ENCODE results near the gene ARL2BP. TPM values are rescaled to one million over a fixed set of nuclear protein-coding genes. Genes with fewer than 3 reads are reported as not detected.
A peak's percentile ranks its signal among the peaks of the same experiment; 100 is the strongest.

The ARL2BP gene
- total and polyA plus RNA-seq, 2 donors (not counting 1 experiment from before 2014, with no cell fraction given), result 32.5 to 38.8 TPM

DNA sequence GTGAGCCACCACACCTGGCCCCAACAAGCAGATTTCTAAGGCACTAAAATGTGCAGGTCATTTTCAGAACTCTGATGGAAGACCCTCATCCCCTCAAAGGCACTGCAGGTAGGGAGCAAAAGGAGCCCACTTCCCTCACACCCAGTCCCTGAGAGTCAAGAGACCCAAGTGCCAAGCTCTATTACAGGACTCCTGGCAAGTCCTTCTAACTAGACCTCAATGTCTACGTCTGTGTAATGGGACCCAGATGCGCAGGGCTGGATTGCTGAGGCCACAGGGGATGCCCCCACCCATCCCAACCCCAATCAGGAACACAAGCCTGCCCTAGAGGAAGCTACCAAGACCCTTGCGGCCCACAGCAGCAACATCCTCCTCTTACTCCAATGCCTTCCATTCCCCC lies 36.7 kb downstream of the ARL2BP start:
- Histone ChIP-seq H3K9me3 (ENCODE audit: control extremely low read depth in 1 of 3, control insufficient read depth in 2 of 3, insufficient read depth in 1 of 3, low read length in 2 of 3) (peaks cover 0 to 5% (median 0%) of the 10 kb centered on the region in 3 donors), H3K27me3 (replicated peaks in 1 of 4; ENCODE audit: control extremely low read depth in 1 of 4, control insufficient read depth in 3 of 4, insufficient read depth in 4 of 4, low read length in 3 of 4) (peaks cover 0 to 36% (median 19%) of the 10 kb centered on the region in 4 experiments), H3K4me1 (ENCODE audit: control insufficient read depth in 2 of 2, insufficient read depth in 2 of 2, low read length in 2 of 2) (peaks cover 15 to 16% of the 10 kb centered on the region in 2 donors), H2AFZ (ENCODE audit: insufficient read depth, low read depth, low read length, poor library complexity, severe bottlenecking) (no peak overlapping the region), H4K20me1 (ENCODE audit: control insufficient read depth, insufficient read depth, low read length, poor library complexity, severe bottlenecking) (no peaks in the 10 kb centered on the region), H3K4me3 (ENCODE audit: control extremely low read depth in 1 of 5, extremely low read depth in 1 of 5, insufficient read depth in 1 of 5, low read depth in 2 of 5, low read length in 4 of 5) (no peak overlapping the region), H3K79me2 (ENCODE audit: control insufficient read depth, insufficient read depth, low read length) (no peaks in the 10 kb centered on the region), H3K4me2 (replicated peaks; ENCODE audit: low read depth, low read length, poor library complexity, severe bottlenecking) (no peak overlapping the region), H3K9ac (ENCODE audit: low read length) (no peak overlapping the region), H3K27ac (ENCODE audit: low read length in 2 of 2) (no peak overlapping the region), H3K36me3 (replicated peaks in 1 of 2; ENCODE audit: control extremely low read depth in 1 of 2, control insufficient read depth in 1 of 2, extremely low read depth in 1 of 2, insufficient read depth in 2 of 2, low read length in 1 of 2) (no peaks in the 10 kb centered on the region)
- peaks cover 32% of the 10 kb centered on the region for H3K27me3 Mint-ChIP-seq
- DNase-seq (no peak), ATAC-seq (ENCODE audit: low read depth) (no peak)
- TF ChIP-seq EZH2 (IDR thresholded peaks at IDR 0.05; ENCODE audit: borderline replicate concordance, insufficient read depth, low read depth, low read length, poor library complexity, severe bottlenecking), result no peak
- TF ChIP-seq, protein P1, sequence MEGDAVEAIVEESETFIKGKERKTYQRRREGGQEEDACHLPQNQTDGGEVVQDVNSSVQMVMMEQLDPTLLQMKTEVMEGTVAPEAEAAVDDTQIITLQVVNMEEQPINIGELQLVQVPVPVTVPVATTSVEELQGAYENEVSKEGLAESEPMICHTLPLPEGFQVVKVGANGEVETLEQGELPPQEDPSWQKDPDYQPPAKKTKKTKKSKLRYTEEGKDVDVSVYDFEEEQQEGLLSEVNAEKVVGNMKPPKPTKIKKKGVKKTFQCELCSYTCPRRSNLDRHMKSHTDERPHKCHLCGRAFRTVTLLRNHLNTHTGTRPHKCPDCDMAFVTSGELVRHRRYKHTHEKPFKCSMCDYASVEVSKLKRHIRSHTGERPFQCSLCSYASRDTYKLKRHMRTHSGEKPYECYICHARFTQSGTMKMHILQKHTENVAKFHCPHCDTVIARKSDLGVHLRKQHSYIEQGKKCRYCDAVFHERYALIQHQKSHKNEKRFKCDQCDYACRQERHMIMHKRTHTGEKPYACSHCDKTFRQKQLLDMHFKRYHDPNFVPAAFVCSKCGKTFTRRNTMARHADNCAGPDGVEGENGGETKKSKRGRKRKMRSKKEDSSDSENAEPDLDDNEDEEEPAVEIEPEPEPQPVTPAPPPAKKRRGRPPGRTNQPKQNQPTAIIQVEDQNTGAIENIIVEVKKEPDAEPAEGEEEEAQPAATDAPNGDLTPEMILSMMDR (IDR thresholded peaks at IDR 0.05), result no peak
- peaks cover 16% of the 10 kb centered on the region for H3K4me1 Mint-ChIP-seq
- intact Hi-C loops (cut with micrococcal nuclease), result no loop called here
- ChIA-PET POLR2A (no interaction called here), CTCF (no interaction called here)
- WGBS (ENCODE audit: insufficient coverage), result 87% methylated on average over 2 of the region's 3 CpGs
- H3K4me3 Mint-ChIP-seq, result no peak overlapping the region
- H3K9me3 Mint-ChIP-seq (ENCODE audit: insufficient read depth), result no peaks in the 10 kb centered on the region
- no peak overlapping the region for H3K27ac Mint-ChIP-seq

DNA sequence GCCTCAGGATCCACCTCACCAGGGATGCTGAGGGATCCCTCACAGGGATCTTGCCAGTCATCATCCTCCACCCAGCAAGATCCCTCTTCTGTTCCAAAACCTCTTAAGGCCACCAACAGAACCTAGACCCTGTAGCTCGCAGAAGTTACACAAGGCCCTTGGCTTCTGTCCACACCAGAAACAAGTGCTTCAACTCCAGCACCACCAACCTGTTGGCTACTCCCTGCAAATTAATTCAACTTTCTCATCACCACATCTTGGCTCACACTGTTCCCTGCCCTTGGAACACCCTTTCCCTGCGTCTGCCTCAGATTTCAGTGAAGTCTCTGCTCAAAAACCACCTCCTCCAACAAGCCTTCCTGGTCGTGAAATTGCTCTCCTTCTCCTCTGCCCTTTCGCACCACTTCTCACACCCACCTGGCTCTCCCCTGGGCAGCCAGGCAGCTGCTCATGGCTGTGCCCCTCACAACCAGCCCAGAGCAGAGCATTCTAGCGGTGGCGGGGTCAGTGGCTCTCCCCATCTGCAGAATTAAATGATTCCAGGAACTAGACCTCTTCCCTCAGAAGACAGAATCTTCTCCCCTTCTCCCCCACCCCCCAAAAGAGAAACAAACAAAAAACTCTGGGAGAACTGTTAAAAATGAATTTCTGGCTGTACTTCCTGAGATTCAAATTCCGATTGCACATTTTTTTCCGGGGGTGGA lies 37.6 kb downstream of the ARL2BP start:
- Histone ChIP-seq H3K27ac (ENCODE audit: low read length in 2 of 2) (no peak overlapping the region), H2AFZ (ENCODE audit: insufficient read depth, low read depth, low read length, poor library complexity, severe bottlenecking) (no peak overlapping the region), H3K79me2 (ENCODE audit: control insufficient read depth, insufficient read depth, low read length) (no peaks in the 10 kb centered on the region), H4K20me1 (ENCODE audit: control insufficient read depth, insufficient read depth, low read length, poor library complexity, severe bottlenecking) (no peaks in the 10 kb centered on the region), H3K4me2 (replicated peaks; ENCODE audit: low read depth, low read length, poor library complexity, severe bottlenecking) (no peak overlapping the region), H3K4me1 (ENCODE audit: control insufficient read depth in 2 of 2, insufficient read depth in 2 of 2, low read length in 2 of 2) (peaks cover 13 to 16% of the 10 kb centered on the region in 2 donors), H3K4me3 (ENCODE audit: control extremely low read depth in 1 of 5, extremely low read depth in 1 of 5, insufficient read depth in 1 of 5, low read depth in 2 of 5, low read length in 4 of 5) (no peak overlapping the region), H3K9ac (ENCODE audit: low read length) (no peak overlapping the region), H3K9me3 (ENCODE audit: control extremely low read depth in 1 of 3, control insufficient read depth in 2 of 3, insufficient read depth in 1 of 3, low read length in 2 of 3) (peaks cover 0 to 5% (median 0%) of the 10 kb centered on the region in 3 donors), H3K27me3 (replicated peaks in 1 of 4; ENCODE audit: control extremely low read depth in 1 of 4, control insufficient read depth in 3 of 4, insufficient read depth in 4 of 4, low read length in 3 of 4) (peaks cover 0 to 36% (median 19%) of the 10 kb centered on the region in 4 experiments), H3K36me3 (replicated peaks in 1 of 2; ENCODE audit: control extremely low read depth in 1 of 2, control insufficient read depth in 1 of 2, extremely low read depth in 1 of 2, insufficient read depth in 2 of 2, low read length in 1 of 2) (no peaks in the 10 kb centered on the region)
- Mint-ChIP-seq H3K4me1 (peaks cover 13% of the 10 kb centered on the region), H3K4me3 (peak overlapping the region; percentile 78), H3K9me3 (ENCODE audit: insufficient read depth) (no peaks in the 10 kb centered on the region), H3K27ac (no peak overlapping the region), H3K27me3 (peaks cover 36% of the 10 kb centered on the region)
- 94% methylated on average over 6 of the region's 8 CpGs for WGBS (ENCODE audit: insufficient coverage)
- intact Hi-C loops (cut with micrococcal nuclease), result no loop called here
- POLR2A ChIA-PET, result interaction anchor here (0.7 kb wide), 1 partner anchor 346 kb away, joined by 3 read pairs; no protein-coding TSS in a partner anchor
- CTCF ChIA-PET, result no interaction called here
- TF ChIP-seq, protein P1 (IDR thresholded peaks at IDR 0.05), result no peak
- TF ChIP-seq EZH2 (IDR thresholded peaks at IDR 0.05; ENCODE audit: borderline replicate concordance, insufficient read depth, low read depth, low read length, poor library complexity, severe bottlenecking), result no peak
- no peak for DNase-seq
- no peak for ATAC-seq (ENCODE audit: low read depth)

All from B cell (primary cell).